ENCODE results near the gene PEX5.

GRCh38 chr12:7160183-7160582 lies 29.3 kb upstream of the PEX5 start:
- TF ChIP-seq CTCF (IDR thresholded peaks at IDR 0.05) = no peak
- TF ChIP-seq ZFX (IDR thresholded peaks at IDR 0.05; ENCODE audit: borderline replicate concordance) = no peak
